Cardiac fibroblast (primary cell): Measurements from ENCODE around the gene ZNF667.

Source experiments
- DNase-seq, 2 donors: peaks; one replicate each; pipeline versions ENCODE4 v3.0.0 to v3.0.0-alpha.2; 2010; ENCODE audit warnings: low read depth in 2 of 2
- H3K4me3 ChIP-seq, 2 donors: replicated peaks in 1 of 2; 1 replicate in 1 of 2; 2 replicates in 1 of 2; pipeline ENCODE4 v1.5.1; 2011; ENCODE audit warnings: low read depth in 2 of 2, low read length in 2 of 2, mild to moderate bottlenecking in 2 of 2, moderate library complexity in 1 of 2
- CTCF ChIP-seq: IDR thresholded peaks from one replicate; pipeline ENCODE4 v1.5.1; 2011; ENCODE audit warnings: low read depth, mild to moderate bottlenecking, low read length, inconsistent platforms

ZNF667 gene

GRCh38 chr19:56393119-56394012 is 83.8 kb downstream of the ZNF667 start, which contains the start of gene ZNF582:
Gene ZNF582, minus strand, starts transcription at chr19:56393534. Its CDS starts 1,782 bp downstream, at chr19:56391752.
- peak; percentile 86 for TF ChIP-seq CTCF
- peak; percentile 98 for DNase-seq
- H3K4me3 ChIP-seq = peak within 1 kb of the TSS; percentile 70 to 87
